Measurements from ENCODE around the gene INPP5D.
A peak's percentile ranks its signal among the peaks of the same experiment; 100 is the strongest.
"Not testable (repeated sequence)": the region's sequence is repeated elsewhere in the genome, so short reads cannot be mapped to it uniquely, and the experiment has no call there.

The INPP5D gene

DNA sequence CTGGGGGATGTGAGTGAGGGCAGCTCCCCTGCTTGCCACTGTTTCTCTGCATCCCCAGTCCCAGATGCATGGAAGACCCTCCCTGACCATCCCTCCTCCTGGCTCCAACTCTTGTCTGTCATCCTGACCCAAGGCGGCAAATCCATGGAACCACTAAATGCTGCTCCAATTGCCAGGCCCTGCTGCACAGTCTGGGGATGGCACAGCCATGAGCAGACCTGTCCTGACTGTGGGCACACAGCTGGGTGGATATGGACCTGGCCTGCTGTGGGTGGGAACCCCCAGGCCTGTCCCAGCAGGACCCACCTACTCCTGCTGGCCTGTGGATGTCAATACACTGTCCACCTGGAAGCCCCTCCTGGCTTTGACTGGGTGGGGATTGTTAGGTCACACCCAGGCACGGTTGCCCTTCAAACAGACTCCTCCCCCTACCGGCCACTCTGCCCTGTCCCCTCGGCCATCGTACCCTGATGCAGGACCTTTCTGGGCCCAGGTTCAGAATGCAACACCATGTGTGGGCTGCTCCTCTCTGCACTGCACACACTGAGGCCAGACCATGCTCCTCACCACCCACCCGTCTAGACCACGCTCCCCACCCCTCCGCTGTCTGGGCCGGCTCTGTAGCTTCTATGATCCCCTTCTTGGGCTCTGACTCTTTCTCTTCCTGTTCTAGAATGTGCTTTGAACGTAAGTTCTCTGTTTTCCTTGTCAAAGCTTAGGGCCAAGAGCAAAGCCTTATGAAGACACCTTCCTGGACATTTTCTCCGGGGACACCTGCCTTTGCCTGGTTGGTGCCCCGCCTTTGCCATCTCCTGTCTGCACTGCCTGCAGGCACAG lies 57.9 kb downstream of the INPP5D start:
- no peak for DNase-seq (ENCODE audit: low spot score)

DNA sequence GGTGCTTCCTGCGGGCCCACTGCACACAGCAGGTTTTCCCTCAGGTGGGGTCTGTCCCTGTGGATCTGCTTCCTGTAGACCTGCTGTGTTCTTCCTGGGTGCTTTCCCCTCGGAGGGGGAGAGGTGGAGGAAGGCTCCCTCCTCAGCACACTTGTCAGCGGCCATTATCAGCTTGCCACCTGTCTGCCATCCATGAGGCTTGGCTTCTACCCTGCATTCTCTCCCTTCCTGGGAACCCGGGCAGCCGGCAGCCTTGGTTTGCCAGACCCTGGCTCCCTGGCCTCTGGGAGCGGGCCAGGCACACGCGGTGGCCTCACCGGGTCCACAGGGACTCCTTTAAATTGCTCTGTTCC lies 58.5 kb downstream of the INPP5D start:
- DNase-seq (ENCODE audit: low spot score): no peak

DNA sequence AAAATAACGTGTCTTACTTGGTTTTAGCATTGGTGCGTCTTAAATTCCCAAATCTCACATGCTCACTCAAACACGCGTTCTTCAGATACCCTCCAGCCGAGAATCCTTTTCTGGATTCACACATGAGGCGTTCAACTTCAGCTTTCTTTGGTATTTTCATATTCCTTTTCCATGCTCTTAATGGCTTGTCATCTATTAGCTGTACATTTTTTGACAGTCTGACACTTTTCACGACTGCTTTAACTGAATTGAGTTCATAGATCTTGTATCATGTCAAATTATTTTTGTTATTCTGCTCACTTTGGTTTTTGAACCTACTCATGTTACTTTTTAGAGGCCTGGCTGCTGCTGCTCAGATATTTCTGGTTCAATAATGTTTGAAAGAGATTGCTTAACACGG lies 59.0 kb downstream of the INPP5D start:
- DNase-seq (ENCODE audit: low spot score): no peak

DNA sequence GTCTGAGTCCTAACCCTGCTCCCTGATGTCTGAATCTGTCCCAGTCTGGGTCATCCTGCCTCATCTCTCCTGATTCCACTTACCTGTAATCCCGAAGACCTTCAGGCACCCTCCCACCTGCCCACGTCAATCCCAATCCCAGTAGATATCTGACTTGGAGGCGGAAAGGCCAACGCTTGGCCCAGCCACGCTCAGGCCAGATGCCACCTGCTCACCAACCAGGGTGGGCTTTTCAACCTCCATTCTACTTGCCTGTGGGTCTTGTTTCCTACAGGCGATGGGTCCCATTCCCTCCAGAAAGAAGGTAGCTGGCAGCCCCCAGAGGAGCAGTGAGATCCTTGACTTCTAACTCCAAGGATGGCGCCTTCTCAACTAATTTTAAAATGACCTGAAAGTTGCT lies 59.7 kb downstream of the INPP5D start:
- DNase-seq (ENCODE audit: low spot score): no peak

GRCh38 chr2:233120459-233120858 lies 60.3 kb downstream of the INPP5D start:
- no peak for DNase-seq (ENCODE audit: low spot score)

DNA sequence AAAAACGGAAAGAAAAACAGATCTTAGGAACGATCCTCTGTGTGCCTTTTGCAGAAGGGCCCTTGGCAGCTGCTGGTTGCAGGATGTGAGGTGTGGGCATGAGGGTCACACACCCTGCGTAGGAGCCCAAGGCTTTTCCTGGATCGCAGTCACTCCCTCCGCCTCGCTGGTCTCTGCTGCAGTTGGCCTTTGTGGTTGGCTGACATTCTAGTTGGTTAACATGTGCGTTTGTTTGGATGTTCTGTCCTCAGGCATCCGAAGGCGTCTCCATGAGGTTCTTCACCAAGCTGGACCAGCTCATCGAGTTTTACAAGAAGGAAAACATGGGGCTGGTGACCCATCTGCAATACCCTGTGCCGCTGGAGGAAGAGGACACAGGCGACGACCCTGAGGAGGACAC lies 61.7 kb downstream of the INPP5D start:
- DNase-seq (ENCODE audit: low spot score): no peak

GRCh38 chr2:233122541-233122940 lies 62.4 kb downstream of the INPP5D start:
- no peak for DNase-seq (ENCODE audit: low spot score)

DNA sequence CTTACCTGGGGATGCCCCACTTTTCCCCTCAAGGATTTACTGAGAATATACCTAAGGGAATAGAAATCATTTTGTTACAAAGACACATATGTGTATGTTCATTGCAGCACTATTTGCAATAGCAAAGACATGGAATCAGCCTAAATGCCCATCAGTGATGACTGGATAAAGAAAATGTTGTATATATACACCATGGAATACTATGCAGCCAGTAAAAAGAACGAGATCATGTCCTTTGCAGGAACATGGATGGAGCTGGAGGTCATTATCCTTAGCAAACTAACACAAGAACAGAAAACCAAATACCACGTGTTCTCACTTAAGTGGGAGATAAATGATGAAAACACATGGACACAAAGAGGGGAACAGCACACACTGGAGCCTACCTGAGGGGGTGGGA lies 63.4 kb downstream of the INPP5D start:
- DNase-seq (ENCODE audit: low spot score): not testable (repeated sequence)

- DNase-seq (ENCODE audit: low spot score): no peak
Measured at GRCh38 chr2:233124421-233125080, 64.4 kb downstream of the INPP5D start.

DNA sequence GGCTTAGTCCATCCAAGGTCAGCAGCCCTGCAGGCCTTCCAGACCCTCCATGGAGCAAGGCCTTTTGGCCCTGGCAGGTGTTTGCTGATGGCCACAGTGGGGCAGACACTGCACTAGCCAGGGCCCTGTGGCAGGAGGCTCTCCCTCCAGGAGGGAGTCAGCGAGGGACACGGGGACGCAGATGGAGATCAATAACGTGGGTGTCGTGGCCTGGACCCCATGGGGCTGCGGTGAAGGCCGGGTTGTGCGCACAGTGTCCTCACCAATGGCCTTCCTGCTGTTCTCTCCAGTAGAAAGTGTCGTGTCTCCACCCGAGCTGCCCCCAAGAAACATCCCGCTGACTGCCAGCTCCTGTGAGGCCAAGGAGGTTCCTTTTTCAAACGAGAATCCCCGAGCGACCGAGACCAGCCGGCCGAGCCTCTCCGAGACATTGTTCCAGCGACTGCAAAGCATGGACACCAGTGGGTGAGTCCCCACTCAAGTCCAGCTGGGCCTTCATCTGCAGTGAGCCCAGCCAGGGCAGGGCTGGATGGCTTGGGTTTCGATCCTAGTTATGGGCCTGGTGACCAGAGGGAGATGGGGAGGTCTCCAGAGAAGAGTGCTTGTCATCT lies 65.4 kb downstream of the INPP5D start:
- DNase-seq (ENCODE audit: low spot score): no peak

DNA sequence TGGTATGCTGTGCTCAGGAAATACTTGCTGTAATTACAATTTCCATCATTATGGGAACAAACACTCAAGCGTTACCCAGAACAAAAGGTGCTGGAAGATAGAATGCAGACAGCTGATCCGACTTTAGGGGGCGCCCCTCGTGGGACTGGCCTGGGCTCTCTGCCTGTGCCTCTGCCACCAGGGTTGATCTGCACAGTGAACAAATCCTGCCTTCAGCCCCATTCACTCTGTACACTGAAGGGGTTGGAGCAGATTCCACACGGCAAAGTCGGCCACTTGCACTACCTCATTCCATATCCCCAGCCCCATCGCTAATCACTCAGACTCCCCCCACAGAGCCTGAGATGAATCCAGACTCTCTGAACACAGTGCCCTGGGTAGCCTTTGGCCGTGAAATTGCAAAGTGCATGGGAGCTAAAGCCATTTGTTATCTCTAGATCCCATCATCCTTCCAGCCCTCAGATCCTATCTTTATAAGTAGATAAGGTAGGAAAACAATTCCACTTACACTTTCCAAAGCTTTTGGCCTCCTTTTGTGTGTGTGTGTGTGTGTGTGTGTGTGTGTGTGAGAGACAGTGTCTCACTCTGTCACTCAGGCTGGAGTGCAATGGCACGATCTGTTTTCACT lies 69.3 kb downstream of the INPP5D start:
- DNase-seq (ENCODE audit: low spot score): no peak

DNA sequence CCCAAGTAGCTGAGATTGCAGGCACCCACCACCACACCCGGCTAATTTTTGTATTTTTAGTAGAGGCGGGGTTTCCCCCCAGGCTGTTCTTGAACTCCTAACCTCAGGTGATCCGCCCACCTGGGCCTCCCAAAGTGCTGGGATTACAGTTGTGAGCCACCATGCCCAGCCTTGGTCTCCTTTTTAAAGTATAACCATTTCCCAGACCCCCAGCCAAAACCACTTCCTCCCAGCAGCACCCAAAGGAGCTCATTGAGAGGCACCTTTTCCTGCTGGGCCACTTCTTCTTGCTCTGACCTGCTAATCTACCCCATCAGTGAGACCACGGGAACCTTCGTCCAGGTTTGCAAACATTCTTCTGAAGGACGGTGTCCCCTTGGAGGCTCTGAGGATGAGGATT lies 69.9 kb downstream of the INPP5D start:
- DNase-seq (ENCODE audit: low spot score): no peak

GRCh38 chr2:233130481-233131020 lies 70.4 kb downstream of the INPP5D start:
- DNase-seq (ENCODE audit: low spot score): no peak

- no peak for DNase-seq (ENCODE audit: low spot score)
Measured at GRCh38 chr2:233131936-233132720, 72.0 kb downstream of the INPP5D start.

DNA sequence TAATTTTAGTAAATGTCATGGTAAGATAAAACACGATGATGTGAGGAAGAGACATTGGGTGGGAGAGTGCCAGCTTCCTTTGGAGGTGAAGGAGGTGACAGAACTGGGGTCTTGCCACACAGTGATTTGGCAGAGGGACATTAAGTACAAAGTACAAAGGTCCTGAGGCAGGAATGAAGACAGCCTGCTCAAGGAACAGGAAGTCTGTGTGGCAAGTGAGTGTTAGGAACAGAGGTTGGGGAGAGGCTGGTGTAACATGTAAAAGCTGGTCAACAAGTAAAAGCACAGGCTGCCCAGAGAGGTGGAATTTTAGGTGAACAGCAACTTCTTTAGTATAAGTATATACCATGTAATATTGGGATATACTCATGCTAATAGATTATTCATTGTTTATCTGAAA lies 73.1 kb downstream of the INPP5D start:
- DNase-seq (ENCODE audit: low spot score): no peak

- no peak for DNase-seq (ENCODE audit: low spot score)
Measured at GRCh38 chr2:233135421-233135820, 75.3 kb downstream of the INPP5D start.

- no peak for DNase-seq (ENCODE audit: low spot score)
Measured at GRCh38 chr2:233137040-233137439, 76.9 kb downstream of the INPP5D start.

DNA sequence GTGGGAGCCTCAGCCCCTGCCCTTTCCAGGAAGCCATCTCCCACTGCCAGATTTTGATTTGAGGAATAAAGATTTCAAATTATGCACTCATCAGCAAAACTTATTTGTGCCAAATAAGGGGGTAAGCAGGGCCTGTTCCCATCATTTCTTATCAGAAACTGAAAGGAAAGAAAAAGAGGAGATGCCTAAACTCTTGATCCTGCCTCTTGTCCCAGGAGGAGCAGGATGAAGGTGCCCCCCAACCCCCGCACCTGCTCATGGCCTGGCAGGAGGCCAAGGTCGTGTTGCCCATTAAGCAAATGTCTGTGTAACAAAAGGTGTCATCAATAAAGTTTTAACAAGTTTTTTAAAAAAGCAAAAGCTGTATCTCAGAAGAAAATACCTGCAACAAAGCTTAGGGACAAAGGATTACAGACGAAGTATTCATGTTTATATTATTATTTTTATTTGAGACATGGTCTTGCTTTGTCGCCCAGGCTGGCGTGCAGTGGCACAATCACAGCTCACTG lies 80.0 kb downstream of the INPP5D start:
- no peak for DNase-seq (ENCODE audit: low spot score)

- no peak for DNase-seq (ENCODE audit: low spot score)
Measured at GRCh38 chr2:233140978-233141377, 80.8 kb downstream of the INPP5D start.

- peak; percentile 7 for DNase-seq (ENCODE audit: low spot score)
Measured at GRCh38 chr2:233141901-233142300, 81.8 kb downstream of the INPP5D start.

DNA sequence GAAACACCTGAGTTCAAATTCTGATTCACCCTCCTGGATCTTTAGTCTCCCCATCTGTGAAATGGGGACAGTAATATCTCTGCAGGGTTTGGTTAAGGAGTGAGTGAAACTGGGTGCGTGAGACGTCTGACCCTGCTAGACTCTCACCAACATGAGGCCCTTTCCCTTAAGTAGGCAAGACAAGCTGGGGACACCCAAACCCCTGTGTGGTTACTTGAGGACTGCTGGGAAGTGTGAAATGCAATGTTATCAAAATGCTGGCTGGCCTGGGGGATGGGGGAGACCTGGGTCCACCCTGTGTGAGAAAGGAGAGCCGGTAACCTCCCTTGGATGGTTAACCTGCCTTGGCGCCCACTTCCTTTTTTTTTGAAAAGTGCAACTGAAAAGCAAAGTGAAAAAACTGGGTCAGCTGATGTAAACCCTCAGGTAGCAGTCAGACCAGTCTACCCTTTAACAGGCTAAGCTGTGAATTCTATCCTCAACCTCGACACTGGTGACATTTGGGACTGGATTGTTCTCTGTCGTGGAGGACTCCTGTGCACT lies 82.3 kb downstream of the INPP5D start:
- peak; percentile 29 for DNase-seq (ENCODE audit: low spot score)

Data from CD4-positive, alpha-beta T cell treated with Interleukin-15 for 4 hours (primary cell).